LNCAP (cell line): ENCODE results near the gene C17orf78.

Experiments
- CTCF ChIP-seq: fragments of 450-650 bp; IDR thresholded peaks from 2 replicates; pipeline ENCODE4 v1.5.1; 2017; ENCODE audit warnings: mild to moderate bottlenecking

The C17orf78 gene

DNA sequence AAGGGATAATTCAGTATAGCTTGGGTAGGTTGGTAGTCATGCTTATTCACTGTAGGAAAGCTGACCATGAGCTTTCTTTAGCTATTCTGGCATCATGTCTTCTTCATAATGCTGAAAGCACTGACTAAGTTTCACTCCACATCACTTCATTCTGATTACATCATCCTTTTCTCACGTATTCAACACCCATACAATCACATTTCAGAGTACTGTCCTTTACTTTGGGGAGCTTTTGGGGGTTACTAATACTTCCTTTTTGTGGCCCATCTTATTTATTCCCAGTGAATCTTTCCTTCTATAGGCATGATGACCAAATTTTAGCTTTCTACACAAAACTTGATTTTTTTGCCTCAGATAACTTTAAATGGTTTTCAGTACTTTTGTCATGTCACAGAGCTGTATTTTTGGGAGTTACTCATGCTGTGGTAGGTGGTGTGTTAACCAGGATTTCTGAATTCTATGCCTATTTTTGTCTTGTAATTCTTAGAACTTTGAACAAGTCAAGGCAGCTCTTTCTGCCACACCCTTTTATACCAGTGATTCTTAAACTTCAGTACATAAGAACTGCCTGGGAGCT, 54.4 kb downstream of the C17orf78 start:
- no peak for TF ChIP-seq CTCF

DNA sequence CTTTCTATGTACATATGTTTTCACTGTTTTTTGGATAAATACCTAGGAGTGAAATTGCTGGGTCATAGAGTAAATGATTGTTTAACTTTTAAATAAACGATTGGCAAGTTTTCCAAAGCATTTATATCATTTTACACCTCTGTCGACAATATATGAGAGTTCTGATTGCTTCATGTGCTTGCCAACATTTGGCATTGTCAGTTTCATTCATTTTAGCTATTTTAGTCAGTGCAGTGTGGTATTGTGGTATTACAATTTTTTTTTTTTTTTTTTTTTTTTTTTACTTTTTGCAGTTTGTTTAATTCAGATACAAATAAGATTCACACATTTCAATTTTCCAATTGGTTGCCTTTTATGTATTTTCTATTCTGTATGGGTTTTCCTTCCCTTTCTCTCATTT, 56.9 kb downstream of the C17orf78 start:
- no peak for TF ChIP-seq CTCF

- TF ChIP-seq CTCF, result peak; percentile 29; the same call in 1 of the 2 replicates
Observed at GRCh38 chr17:37438141-37438540, 62.4 kb downstream of the C17orf78 start.

GRCh38 chr17:37440424-37440823, 64.6 kb downstream of the C17orf78 start:
- TF ChIP-seq CTCF, result no peak
